Prostate gland (tissue), 2 donors: ENCODE measurements around the gene PF4V1.

ENCODE experiments used
- CTCF ChIP-seq, 4 experiments: fragments of 200-600 bp in 2 of 4; fragments of 450-650 bp in 2 of 4; sonication (generic) in 2 of 4; IDR thresholded peaks; 1 replicate in 3 of 4; 2 replicates in 1 of 4; pipeline ENCODE4 v1.5.1; 2016 to 2019; ENCODE audit warnings: antibody characterized with exemption in 4 of 4, mild to moderate bottlenecking in 2 of 4, moderate library complexity in 2 of 4
- POLR2A ChIP-seq: fragments of 450-650 bp; IDR thresholded peaks from one replicate; pipeline ENCODE4 v1.6.1; 2016; ENCODE audit warnings: antibody characterized with exemption, mild to moderate bottlenecking

- TF ChIP-seq CTCF (IDR thresholded peaks at IDR 0.05) (no peak), POLR2A (no peak)
These were observed 49.0 kb downstream of the PF4V1 start for GRCh38 chr4:73902038-73902637.
